Choroid plexus epithelial cell (primary cell): ENCODE results near the gene CCND2.
A peak's percentile ranks its signal among the peaks of the same experiment; 100 is the strongest.

Experiments
- DNase-seq: peaks from one replicate; pipeline ENCODE4 v3.0.0-alpha.2; 2010; ENCODE audit warnings: low read depth
- H3K4me3 ChIP-seq: 2 replicates; pipeline ENCODE4 v1.5.1; 2011; ENCODE audit warnings: low read depth, mild to moderate bottlenecking, control low read depth, low read length, moderate library complexity
- CTCF ChIP-seq: conservative IDR thresholded peaks from 2 replicates; pipeline ENCODE4 v1.5.1; 2011; ENCODE audit warnings: low read depth, mild to moderate bottlenecking, control low read depth, inconsistent platforms, low read length, moderate library complexity

The CCND2 gene

GRCh38 chr12:4302881-4303280 lies 29.3 kb downstream of the CCND2 start:
- H3K4me3 ChIP-seq = no peak overlapping the region
- DNase-seq = no peak
- TF ChIP-seq CTCF = no peak

GRCh38 chr12:4303750-4304149 lies 30.2 kb downstream of the CCND2 start:
- no peak for TF ChIP-seq CTCF
- DNase-seq = no peak
- no peak overlapping the region for H3K4me3 ChIP-seq

- peak; percentile 89 for DNase-seq
- peak; percentile 84 for TF ChIP-seq CTCF
- peak overlapping the region; percentile 32 for H3K4me3 ChIP-seq
Observed at GRCh38 chr12:4307593-4308333, 34.2 kb downstream of the CCND2 start.

GRCh38 chr12:4308334-4308950 lies 34.9 kb downstream of the CCND2 start:
- DNase-seq = no peak
- H3K4me3 ChIP-seq = no peak overlapping the region
- no peak for TF ChIP-seq CTCF

- H3K4me3 ChIP-seq = no peak overlapping the region
- no peak for TF ChIP-seq CTCF
- DNase-seq = no peak
Observed at GRCh38 chr12:4311776-4312175, 38.2 kb downstream of the CCND2 start.

GRCh38 chr12:4312251-4312650 lies 38.7 kb downstream of the CCND2 start:
- no peak for DNase-seq
- H3K4me3 ChIP-seq = no peak overlapping the region
- TF ChIP-seq CTCF = no peak

GRCh38 chr12:4320497-4320852 lies 46.9 kb downstream of the CCND2 start:
- no peak for TF ChIP-seq CTCF
- no peak for DNase-seq
- H3K4me3 ChIP-seq = peak overlapping the region; percentile 86
